ENCODE measurements around the gene EPN2.
"Not testable (repeated sequence)": the region's sequence is repeated elsewhere in the genome, so short reads cannot be mapped to it uniquely, and the experiment has no call there.

- not testable (repeated sequence) for TF ChIP-seq CTCF (conservative IDR thresholded peaks at IDR 0.05); EZH2 (IDR thresholded peaks at IDR 0.05; ENCODE audit: low read depth)
Measured at GRCh38 chr17:19234676-19235075, 2.5 kb upstream of the EPN2 start.

Measured in PC-9 (cell line).